Measurements from ENCODE around the gene BRMS1L.
"Not testable (repeated sequence)": the region's sequence is repeated elsewhere in the genome, so short reads cannot be mapped to it uniquely, and the experiment has no call there.

Gene BRMS1L

DNA sequence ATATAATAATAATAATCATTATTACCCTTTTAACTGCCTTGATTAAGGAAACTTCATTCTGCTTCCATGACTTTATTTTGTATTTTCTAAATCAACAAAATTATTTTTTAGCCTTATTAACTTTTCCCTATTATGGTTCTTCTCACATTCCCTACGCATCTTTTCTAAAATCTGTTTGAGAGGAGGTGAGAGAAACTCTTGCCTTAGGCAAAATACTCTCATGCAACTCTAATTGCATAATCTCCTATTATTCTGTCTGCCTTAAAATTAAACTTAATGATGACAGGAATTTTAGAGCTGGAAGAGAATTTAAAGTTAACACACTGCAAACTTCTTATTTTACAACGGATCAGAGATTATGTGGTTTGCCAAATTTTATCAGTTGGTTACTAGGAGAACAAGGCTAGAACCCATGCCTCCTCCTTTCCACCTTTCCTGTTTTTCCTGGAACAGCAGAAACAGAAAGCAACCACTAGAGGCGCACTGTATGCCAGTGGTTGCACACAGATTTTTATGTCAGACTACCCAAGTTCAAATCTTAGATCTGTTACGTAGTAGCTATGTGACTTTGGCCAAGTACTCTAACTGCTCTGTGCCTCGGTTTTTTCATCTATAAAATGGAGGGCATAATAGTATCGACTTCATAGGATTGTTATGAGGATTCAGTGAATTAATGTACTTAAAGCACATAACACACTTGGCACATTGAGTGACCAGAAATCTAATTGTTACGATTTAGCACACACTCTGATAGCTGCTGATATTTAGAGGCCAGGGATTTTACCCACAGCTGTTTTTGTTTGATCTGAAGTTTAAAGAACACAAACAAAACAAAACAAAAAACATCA lies 4.3 kb upstream of the BRMS1L start:
- no peak for DNase-seq (ENCODE audit: low read depth)

DNA sequence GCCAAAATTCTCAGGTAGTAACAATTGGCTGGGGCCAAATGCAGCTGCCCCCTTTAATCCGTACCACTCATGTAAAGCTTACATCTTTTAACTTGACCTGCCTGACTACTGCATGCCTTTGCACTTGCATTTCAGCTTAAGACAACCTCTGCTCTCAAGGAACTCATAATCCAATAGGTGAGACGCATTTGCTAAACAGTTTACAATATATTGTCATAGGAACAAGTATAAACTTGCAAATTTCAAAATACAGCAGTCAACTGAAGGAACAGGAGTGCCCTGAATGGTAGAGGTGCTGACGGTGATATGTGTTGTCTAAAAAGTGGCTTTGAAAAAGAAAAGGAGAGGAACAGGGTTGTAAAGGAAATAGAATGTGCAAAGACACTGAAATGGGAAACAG lies 3.6 kb upstream of the BRMS1L start:
- DNase-seq (ENCODE audit: low read depth), result no peak

DNA sequence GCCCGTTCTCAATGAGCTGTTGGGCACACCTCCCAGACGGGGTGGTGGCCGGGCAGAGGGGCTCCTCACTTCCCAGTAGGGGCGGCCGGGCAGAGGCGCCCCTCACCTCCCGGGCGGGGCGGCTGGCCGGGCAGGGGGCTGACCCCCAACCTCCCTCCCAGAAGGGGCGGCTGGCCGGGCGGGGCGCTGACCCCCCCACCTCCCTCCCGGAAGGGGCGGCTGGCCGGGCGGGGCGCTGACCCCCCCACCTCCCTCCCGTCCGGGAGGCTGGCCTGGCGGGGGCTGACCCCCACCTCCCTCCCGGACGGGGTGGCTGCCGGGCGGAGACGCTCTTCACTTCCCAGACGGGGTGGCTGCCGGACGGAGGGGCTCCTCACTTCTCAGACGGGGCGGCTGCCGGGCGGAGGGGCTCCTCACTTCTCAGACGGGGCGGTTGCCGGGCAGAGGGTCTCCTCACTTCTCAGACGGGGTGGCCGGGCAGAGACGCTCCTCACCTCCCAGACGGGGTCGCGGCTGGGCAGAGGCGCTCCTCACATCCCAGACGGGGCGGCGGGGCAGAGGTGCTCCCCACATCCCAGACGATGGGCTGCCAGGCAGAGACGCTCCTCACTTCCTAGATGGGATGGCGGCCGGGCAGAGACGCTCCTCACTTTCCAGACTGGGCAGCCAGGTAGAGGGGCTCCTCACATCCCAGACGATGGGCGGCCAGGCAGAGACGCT lies 1.5 kb upstream of the BRMS1L start:
- DNase-seq (ENCODE audit: low read depth), result not testable (repeated sequence)

DNA sequence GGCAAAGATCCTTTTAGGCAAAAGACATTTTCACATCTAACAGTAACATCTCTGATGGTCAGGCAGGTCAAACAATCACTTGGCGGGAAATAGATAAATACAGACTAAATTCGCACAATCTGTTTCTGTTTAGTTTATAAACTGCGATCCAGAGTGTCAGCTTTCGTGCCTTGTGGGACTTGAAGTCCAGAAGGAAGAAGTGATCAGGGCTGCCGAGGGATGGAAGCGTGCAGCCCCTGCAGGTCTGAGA lies 245 bp upstream of the BRMS1L start:
- no peak for DNase-seq (ENCODE audit: low read depth)

GRCh38 chr14:35826952-35827416 lies 846 bp downstream of the BRMS1L start:
- DNase-seq (ENCODE audit: low read depth), result no peak

GRCh38 chr14:35827678-35828472 lies 1.7 kb downstream of the BRMS1L start:
- DNase-seq (ENCODE audit: low read depth), result no peak

DNA sequence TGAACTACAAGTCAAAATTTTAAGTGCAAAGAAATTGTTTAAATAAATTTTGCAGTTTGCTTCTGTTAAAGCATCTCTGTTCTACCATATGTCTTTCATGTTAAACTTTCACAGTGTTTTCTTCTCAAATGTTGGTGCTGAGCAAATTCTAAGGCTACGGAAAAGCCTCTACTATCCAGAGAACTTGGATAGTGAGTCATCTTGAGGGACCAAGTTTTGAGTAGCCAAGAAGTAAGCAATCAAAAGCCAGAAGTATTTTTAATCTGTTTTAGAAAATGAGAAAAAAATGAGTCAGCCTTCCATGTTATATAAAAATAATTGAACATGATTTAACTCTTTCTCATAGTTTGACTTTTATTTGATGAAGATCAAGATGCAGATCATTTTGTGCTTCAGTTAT lies 3.3 kb downstream of the BRMS1L start:
- no peak for DNase-seq (ENCODE audit: low read depth)

GRCh38 chr14:35835208-35835982 lies 9.3 kb downstream of the BRMS1L start:
- no peak for DNase-seq (ENCODE audit: low read depth)

- DNase-seq (ENCODE audit: low read depth), result not testable (repeated sequence)
These were observed 15.6 kb downstream of the BRMS1L start for GRCh38 chr14:35841704-35842103.

GRCh38 chr14:35842245-35842644 lies 16.1 kb downstream of the BRMS1L start:
- DNase-seq (ENCODE audit: low read depth), result not testable (repeated sequence)

DNA sequence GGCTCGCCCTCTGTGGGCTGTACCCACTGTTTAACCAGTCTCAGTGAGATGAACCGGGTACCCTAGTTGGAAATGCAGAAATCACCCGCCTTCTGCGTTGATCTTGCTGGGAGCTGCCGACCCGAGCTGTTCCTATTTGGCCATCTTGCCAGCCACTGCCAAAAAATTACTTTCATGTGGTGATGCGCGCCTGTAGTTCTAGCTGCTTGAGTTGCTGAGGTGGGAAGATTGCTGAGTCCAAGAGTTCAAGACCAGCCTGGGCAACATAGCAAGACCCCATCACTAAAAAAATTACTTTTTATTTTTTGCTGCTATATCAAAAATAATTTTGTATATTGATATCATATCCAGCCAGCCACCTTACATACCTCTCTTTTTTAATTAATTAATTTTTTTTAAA lies 18.4 kb downstream of the BRMS1L start:
- DNase-seq (ENCODE audit: low read depth), result no peak

DNA sequence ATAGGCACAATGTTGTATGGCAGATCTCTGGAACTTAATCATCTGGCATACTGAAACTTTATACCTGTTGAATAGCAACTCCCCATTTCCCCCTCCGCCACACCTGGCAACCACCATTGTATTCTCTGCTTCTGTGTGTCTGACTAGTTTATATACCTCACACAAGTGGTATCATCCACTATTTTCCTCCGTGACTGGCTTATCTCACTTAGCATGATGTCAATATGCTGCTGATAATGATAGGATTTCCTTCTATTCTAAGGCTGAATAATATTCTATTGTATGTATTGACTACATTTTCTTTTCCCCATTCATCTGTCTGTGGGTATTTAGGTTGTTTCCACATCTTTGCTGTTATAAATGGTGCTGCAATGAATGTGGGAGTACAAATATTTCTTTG lies 21.5 kb downstream of the BRMS1L start:
- no peak for DNase-seq (ENCODE audit: low read depth)

DNA sequence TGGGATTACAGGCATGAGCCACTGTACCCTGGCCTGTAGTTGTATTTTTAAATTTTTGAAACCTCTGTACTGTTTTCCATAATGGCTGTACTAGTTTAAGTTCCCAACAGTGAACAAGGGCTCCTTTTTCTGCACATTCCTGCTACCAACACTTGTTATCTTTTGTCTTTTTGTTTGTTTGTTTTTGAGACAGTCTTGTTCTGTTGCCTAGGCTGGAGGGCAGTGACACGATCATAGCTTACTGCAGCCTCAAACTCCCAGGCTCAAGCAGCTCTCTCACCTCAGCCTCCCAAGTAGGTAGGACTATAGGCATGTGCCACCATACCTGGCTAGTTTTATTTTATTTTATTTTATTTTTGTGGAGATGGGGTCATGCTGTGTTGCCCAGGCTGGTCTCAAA lies 23.0 kb downstream of the BRMS1L start:
- no peak for DNase-seq (ENCODE audit: low read depth)

- no peak for DNase-seq (ENCODE audit: low read depth)
These were observed 25.7 kb downstream of the BRMS1L start for GRCh38 chr14:35851823-35852222.

DNA sequence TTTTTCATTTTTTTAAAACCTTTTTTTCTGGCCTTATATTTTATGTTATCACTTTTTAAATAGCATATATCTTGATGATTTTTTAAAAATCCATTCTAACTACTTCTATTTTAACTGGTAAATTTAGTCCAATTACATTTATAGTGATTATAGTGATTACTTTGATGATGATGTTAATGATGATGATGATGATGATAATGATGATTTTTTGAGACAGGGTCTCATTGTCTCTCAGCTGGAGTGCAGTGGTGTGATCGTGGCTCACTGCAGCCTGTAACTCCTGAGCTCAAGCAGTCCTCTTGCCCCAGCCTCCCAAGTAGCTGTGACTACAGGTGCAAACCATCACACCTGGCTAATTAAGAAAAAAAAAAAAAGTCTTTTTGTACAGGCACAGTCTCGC lies 27.1 kb downstream of the BRMS1L start:
- no peak for DNase-seq (ENCODE audit: low read depth)

DNA sequence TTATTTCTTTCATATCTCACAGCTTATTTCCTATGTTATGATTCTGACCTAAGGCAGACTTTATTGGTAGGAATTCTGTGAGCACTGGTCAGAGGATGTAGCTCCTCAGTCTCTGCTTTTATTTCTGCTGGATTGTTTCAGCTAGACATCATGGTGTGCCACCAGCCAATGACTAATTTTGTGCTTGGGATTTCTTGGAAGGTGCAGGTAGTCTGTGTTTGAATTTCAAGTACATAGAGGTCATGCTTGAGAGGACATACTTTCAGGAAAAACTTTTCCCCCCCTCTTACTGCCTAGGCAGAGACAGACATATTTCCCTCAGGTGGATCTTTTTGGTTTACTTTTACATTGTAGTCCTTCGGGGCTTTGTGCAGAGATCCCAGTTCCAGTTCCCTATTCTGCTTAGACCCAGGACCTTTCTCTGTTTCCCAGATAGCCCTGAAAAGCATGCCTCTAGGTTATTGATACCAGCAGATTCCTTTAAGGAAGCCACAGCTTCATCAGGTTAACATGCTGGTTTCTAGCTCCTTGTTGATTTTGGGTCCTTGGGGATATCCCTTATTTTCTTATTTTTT lies 28.6 kb downstream of the BRMS1L start:
- no peak for DNase-seq (ENCODE audit: low read depth)

DNA sequence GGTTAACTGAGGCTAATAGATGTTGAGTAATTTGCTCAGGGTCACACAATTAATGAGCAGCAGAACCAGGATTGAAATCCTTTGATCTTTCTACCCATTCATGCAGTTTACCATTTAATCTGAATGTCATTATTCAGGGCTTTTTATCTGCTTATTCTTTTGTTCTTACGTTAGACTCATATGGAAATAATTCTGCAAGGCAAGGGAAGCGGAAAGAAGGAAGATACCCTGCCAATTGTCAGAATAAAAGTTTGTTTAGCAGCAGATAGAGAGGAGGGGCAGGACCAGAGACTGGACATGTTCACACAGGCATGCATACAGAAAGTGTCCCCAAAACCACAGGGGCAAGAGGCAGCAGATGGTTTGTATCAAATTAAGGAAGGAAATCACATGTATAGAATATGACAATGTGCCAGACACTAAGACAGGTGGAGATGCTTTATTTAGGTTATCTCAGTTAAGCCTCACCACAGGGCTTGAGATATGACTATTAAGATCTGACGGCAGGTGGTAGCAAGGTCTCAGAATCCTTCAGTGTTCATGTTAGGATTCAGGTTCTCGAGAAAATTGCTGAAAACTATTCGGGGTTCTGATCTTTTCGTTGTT lies 29.8 kb downstream of the BRMS1L start:
- DNase-seq (ENCODE audit: low read depth), result no peak

DNA sequence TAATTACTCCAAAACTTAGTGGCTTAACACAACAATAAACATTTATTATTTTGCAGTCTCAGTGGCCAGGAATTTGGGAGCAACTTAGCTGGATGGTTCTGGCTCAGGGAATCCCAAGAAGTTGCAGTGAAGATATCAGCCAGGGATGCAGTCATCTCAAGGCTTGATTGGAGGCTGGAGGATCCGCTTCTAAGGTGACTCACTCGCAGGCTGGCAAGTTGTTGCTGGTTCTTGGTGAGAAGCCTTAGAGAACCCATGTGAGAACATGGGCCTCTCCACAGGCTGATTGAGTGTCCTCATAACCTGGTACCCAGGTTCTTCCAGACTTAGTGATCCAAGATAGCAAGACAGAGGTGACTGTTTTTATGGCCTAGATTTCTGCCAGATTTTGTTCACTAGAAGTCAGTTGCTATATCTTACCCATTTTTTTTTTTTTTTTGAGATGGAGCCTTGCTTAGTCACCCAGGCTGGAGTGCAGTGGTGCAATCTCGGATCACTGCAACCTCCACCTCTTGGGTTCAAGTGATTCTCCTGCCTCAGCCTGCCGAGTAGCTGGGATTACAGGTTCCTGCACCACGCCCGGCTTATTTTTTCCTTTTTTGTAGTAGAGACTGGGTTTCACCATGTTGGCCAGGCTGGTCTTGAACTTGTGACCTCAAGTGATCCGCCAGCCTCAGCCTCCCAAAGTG lies 32.5 kb downstream of the BRMS1L start:
- no peak for DNase-seq (ENCODE audit: low read depth)

DNA sequence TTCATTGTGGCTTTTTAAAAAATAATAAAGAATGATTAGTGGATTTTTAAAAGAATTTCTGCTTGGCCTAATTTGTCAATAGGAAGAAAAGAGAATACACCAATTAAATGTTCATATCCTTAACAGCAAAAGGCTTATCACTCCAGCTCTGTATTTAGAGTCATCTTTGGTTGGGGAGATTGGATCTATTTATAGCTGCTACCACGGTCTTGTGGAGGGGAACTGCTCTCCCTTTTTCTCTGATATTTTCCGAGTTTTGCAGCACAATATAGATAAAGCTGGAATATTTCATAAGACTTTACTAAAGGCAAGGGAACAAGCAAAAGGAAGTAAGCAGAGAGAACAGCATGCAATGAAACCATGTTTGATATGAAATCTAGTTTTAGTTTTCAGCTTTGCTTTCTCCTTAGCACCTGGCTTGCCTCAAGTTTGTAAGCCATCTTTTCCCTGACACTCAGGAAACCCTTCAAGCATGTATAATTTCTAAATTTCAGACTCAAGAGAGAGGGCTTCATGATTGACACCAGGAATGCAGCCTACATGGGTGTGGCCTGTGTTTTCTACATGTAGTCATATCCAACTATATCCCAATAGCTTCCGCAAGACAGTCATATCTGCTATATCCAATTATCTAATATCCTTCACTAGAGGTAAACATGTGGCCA lies 35.2 kb downstream of the BRMS1L start:
- DNase-seq (ENCODE audit: low read depth), result no peak

Data from stimulated activated CD8-positive, alpha-beta memory T cell treated with anti-CD3 and anti-CD28 coated beads, Interleukin-12 subunit alpha, Interleukin-12 subunit beta, amount 100 ng/mL, for 1 hour (primary cell).